ENCODE results near the gene ZNF276.
A peak's percentile ranks its signal among the peaks of the same experiment; 100 is the strongest.
"Not testable (repeated sequence)": the region's sequence is repeated elsewhere in the genome, so short reads cannot be mapped to it uniquely, and the experiment has no call there.

ZNF276 gene, protein sequence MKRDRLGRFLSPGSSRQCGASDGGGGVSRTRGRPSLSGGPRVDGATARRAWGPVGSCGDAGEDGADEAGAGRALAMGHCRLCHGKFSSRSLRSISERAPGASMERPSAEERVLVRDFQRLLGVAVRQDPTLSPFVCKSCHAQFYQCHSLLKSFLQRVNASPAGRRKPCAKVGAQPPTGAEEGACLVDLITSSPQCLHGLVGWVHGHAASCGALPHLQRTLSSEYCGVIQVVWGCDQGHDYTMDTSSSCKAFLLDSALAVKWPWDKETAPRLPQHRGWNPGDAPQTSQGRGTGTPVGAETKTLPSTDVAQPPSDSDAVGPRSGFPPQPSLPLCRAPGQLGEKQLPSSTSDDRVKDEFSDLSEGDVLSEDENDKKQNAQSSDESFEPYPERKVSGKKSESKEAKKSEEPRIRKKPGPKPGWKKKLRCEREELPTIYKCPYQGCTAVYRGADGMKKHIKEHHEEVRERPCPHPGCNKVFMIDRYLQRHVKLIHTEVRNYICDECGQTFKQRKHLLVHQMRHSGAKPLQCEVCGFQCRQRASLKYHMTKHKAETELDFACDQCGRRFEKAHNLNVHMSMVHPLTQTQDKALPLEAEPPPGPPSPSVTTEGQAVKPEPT

DNA sequence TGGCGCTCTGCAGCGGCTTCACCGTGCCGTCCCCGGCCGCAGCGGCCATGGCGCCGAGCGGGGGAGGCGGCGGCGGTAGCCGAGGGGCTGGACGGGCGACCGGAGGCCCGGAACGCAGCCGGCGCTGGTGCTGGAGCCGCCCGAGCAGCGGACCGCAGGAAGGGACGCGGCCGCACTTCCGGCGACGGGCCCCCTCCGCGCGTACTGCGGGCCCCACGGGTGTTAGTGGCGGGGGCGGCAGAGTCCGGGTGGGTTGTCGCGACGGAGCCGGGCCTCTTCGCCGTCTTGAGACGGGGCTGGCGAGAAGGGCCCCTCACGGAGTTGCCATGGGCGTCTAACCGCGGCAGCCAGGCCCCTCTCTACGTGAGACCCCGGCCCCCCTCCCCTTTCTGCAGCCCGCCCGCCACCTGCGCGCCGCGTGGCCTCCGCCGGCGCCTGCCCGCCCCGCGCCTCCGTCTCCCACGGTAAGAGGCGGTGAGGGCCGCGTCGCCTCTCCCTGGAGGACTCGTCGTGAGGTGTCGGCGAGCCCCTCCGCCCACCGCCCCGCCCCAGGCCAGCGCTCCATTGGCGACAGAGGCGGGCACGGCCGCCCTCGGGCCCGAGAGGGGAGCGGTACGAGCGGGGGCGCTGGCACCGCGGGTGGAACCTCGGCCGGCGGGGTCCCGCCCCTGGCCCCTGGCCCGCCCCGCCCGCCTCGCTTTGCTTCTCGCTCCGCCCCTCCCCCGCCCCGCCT lies at the start of gene ZNF276, which contains the start of gene VPS9D1:
TSS of gene ZNF276 (plus strand) at position 725 of the 733 bp plus-strand sequence. CDS start 104 bp downstream, outside the sequence.
TSS of gene VPS9D1 (minus strand) at position 86 of the 733 bp plus-strand sequence. CDS start at position 49, 37 bp downstream.
- Histone ChIP-seq H3K4me1 (ENCODE audit: control insufficient read depth, low read depth, low read length) (no peaks in the 10 kb centered on the region), H3K9ac (ENCODE audit: low read length) (peak within 1 kb of the TSS; percentile 50), H3K27me3 (ENCODE audit: control insufficient read depth, insufficient read depth, low read length) (peaks cover 45% of the 10 kb centered on the region), H3K27ac (ENCODE audit: low read length) (no peak within 1 kb of the TSS), H3K4me3 (ENCODE audit: low read length) (peak within 1 kb of the TSS; percentile 66), H3K9me3 (ENCODE audit: control insufficient read depth, low read depth, low read length) (no peaks in the 10 kb centered on the region), H3K36me3 (ENCODE audit: control insufficient read depth, low read depth, low read length) (peaks cover 5% of the 10 kb centered on the region)

DNA sequence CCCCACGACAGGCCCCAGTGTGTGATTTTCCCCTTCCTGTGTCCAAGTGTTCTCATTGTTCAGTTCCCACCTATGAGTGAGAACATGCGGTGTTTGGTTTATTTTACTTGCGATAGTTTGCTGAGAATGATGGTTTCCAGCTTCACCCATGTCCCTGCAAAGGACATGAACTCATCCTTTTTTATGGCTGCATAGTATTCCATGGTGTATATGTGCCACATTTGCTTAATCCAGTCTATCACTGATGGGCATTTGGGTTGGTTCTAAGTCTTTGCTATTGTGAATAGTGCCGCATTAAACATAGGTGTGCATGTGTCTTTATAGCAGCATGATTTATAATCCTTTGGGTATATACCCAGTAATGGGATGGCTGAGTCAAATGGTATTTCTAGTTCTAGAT lies 49.8 kb upstream of the ZNF276 start:
- not testable (repeated sequence) for H3K4me1 ChIP-seq (ENCODE audit: control insufficient read depth, low read depth, low read length); H3K9me3 ChIP-seq (ENCODE audit: control insufficient read depth, low read depth, low read length); H3K9ac ChIP-seq (ENCODE audit: low read length); H3K4me3 ChIP-seq (ENCODE audit: low read length); H3K27ac ChIP-seq (ENCODE audit: low read length); H3K36me3 ChIP-seq (ENCODE audit: control insufficient read depth, low read depth, low read length); H3K27me3 ChIP-seq (ENCODE audit: control insufficient read depth, insufficient read depth, low read length)

DNA sequence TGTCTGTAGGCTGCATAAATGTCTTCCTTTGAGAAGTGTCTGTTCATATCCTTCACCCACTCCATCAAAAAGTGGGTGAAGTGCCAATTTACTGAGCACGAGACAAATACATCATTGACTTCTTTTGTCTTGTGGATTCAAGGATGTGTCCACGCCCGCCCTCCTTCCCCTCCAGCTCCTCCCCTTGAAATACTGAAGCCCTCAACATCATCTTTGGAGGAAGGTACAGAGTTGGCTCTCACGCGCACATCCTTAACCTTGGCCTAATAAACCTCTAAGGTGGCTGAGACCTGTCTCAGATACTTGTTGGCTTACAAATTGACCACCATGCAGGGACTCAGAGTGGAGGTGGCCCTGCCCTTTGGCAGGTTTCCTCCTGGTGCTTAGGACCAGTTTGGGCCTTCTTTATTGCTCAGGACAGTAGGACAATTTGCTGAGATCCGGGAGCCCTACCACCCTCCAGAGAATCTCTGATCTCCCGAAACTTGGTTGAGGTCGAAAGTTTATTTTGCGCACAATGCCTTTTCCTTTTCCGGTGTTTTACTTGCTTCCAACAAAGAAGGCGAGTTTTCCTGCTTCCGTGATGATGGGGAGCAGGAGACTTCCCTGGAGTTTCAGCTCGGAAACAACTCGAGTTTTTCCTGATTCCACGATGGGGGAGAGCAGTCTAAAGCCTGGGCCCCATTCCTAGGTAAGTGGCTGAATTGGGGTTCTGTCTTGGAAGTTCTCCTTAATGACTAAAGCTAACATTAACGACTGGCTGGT lies 49.0 kb upstream of the ZNF276 start:
- Histone ChIP-seq H3K4me1 (ENCODE audit: control insufficient read depth, low read depth, low read length) (no peaks in the 10 kb centered on the region), H3K27ac (ENCODE audit: low read length) (no peak overlapping the region), H3K4me3 (ENCODE audit: low read length) (no peak overlapping the region), H3K9me3 (ENCODE audit: control insufficient read depth, low read depth, low read length) (no peaks in the 10 kb centered on the region), H3K36me3 (ENCODE audit: control insufficient read depth, low read depth, low read length) (no peaks in the 10 kb centered on the region), H3K27me3 (ENCODE audit: control insufficient read depth, insufficient read depth, low read length) (no peaks in the 10 kb centered on the region), H3K9ac (ENCODE audit: low read length) (no peak overlapping the region)

DNA sequence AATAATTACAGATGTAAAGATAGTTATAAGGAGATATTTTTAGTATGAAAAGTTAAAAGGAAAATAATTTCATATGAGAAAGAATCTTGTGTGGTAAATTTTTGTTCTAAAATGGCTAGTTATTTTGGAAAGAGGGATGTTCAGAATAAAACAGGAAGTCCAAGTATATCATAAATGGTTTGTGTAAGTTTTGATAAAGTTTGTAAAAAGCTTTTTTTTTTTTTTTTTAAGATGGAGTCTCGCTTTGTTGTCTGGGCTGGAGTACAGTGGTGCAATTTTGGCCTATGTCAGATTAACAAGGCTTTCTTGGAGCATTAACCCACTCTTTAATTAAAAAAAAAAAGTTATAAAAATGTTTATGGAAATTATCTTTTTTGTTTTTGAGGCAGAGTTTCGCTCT lies 43.1 kb upstream of the ZNF276 start:
- Histone ChIP-seq H3K27me3 (ENCODE audit: control insufficient read depth, insufficient read depth, low read length) (no peaks in the 10 kb centered on the region), H3K4me1 (ENCODE audit: control insufficient read depth, low read depth, low read length) (no peaks in the 10 kb centered on the region), H3K9ac (ENCODE audit: low read length) (no peak overlapping the region), H3K36me3 (ENCODE audit: control insufficient read depth, low read depth, low read length) (no peaks in the 10 kb centered on the region), H3K4me3 (ENCODE audit: low read length) (no peak overlapping the region), H3K27ac (ENCODE audit: low read length) (no peak overlapping the region), H3K9me3 (ENCODE audit: control insufficient read depth, low read depth, low read length) (peaks cover 9% of the 10 kb centered on the region)

DNA sequence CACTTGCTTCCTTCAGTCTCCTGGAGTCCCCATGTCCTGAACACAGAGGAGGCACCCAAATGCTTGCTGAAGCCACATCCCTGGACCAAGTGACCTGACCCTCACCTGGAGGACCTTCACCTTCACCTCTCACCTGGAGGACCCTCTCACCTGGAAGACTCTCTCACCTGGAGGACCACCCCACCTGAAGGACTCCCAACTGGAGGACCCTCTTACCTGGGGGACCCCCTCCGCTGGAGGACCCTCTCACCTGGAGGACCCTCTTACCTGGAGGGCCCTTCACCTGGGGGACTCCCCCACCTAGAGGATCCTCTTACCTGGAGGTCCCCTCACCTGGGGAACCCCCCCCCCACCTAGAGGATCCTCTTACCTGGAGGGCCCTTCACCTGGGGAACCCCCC lies 35.4 kb upstream of the ZNF276 start:
- no peak overlapping the region for H3K9ac ChIP-seq (ENCODE audit: low read length)
- H3K4me3 ChIP-seq (ENCODE audit: low read length) = no peak overlapping the region
- no peak overlapping the region for H3K27ac ChIP-seq (ENCODE audit: low read length)
- H3K36me3 ChIP-seq (ENCODE audit: control insufficient read depth, low read depth, low read length) = peaks cover 5% of the 10 kb centered on the region
- H3K4me1 ChIP-seq (ENCODE audit: control insufficient read depth, low read depth, low read length) = no peaks in the 10 kb centered on the region
- H3K27me3 ChIP-seq (ENCODE audit: control insufficient read depth, insufficient read depth, low read length) = no peaks in the 10 kb centered on the region
- peaks cover 3% of the 10 kb centered on the region for H3K9me3 ChIP-seq (ENCODE audit: control insufficient read depth, low read depth, low read length)

DNA sequence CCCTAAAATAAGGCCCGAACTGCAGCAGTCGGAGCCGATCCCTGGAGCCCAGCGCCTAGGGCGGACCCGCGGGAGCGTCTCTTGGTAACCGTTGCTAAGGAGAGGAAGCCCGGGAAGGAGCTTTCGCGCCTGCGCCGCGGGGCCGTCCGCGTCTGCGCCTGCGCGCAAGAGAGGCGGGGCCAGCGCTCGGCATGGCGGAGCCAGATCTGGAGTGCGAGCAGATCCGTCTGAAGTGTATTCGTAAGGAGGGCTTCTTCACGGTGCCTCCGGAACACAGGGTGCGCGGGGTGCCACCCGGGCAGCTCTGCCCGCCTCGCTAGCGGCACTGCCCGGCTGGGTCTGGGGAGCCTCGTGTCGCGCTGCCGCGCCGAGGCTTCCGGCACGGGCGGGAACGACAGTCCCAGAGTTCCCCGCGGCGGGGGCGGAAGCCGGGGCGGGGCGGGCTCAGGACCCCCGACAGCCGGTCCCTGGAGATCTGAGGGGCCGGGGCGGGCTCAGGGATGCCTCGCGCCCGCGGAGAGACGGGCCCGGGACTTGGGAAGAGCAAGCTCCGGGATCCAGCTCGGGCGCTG lies 34.7 kb upstream of the ZNF276 start, which contains the start of gene CDK10:
TSS of gene CDK10 (plus strand) at position 170 of the 572 bp plus-strand sequence. CDS start at position 192, 22 bp downstream.
- Histone ChIP-seq H3K27me3 (ENCODE audit: control insufficient read depth, insufficient read depth, low read length) (no peaks in the 10 kb centered on the region), H3K4me3 (ENCODE audit: low read length) (peak within 1 kb of the TSS; percentile 85), H3K4me1 (ENCODE audit: control insufficient read depth, low read depth, low read length) (no peaks in the 10 kb centered on the region), H3K9ac (ENCODE audit: low read length) (peak within 1 kb of the TSS; percentile 83), H3K9me3 (ENCODE audit: control insufficient read depth, low read depth, low read length) (peaks cover 3% of the 10 kb centered on the region), H3K27ac (ENCODE audit: low read length) (peak within 1 kb of the TSS; percentile 56), H3K36me3 (ENCODE audit: control insufficient read depth, low read depth, low read length) (peaks cover 10% of the 10 kb centered on the region)

DNA sequence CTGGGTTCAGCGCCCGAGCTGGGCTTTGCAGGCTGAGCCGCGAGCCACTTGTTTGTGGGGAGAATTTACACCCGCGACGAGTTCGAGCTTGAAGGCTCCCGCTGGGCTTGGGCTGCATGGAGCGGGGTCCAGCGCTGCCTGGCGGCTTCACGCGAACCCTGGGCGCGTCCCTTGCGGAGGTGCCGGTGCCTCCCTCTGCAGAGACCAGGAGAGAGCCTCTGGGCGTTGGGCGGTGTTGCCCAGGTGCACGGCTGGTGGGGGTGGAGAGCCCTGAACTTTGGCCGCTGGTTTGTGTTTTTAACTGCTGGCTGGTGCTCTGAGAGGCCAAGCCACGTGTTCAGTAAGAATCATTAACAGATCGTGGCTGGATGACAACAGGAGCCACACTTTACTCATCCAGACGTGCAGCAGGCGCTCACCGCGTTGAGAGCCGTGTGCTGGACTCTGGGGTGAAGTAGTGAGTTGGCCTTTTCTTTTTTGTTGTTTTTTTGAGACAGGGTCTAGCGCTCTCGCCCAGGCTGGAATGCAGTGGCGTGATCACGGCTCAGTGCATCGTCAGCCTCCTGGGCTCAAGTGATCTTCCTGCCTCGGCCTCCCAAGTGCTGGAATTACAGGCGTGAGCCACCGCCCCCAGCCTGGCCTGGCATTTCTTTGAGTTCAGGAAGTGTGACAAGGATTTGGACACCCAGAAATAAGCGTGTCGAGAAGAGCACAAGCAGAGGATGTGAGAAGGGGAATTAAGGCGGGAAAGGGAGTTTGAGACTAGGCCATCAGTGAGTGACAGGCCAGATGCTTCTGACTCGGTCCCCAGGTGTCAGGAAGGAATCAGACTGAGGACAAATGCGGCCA lies 34.0 kb upstream of the ZNF276 start:
- Histone ChIP-seq H3K4me3 (ENCODE audit: low read length) (peak overlapping the region; percentile 85), H3K27me3 (ENCODE audit: control insufficient read depth, insufficient read depth, low read length) (no peaks in the 10 kb centered on the region), H3K9ac (ENCODE audit: low read length) (peak overlapping the region; percentile 83), H3K4me1 (ENCODE audit: control insufficient read depth, low read depth, low read length) (no peaks in the 10 kb centered on the region), H3K27ac (ENCODE audit: low read length) (peak overlapping the region; percentile 56), H3K36me3 (ENCODE audit: control insufficient read depth, low read depth, low read length) (peaks cover 17% of the 10 kb centered on the region), H3K9me3 (ENCODE audit: control insufficient read depth, low read depth, low read length) (peaks cover 3% of the 10 kb centered on the region)

DNA sequence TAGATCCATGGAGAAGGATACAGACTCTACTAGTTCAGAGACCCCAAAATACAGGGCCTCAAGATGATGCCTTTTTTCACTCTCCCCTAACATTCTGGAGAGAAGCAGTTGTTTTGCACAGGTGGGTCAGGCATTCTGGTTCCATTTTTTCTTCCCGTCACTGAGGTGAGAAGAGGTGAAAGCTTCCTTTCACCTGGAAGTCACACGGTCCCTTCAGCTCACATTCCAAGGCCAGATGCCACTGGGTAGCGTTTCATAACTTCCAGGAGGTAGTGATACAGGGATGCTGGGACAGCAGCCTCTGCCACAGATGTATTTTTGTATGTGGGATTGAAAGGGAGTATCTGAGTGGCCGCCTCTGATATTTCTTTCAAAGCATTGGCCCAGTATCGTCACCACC lies 32.9 kb upstream of the ZNF276 start:
- Histone ChIP-seq H3K9me3 (ENCODE audit: control insufficient read depth, low read depth, low read length) (peaks cover 3% of the 10 kb centered on the region), H3K9ac (ENCODE audit: low read length) (no peak overlapping the region), H3K27ac (ENCODE audit: low read length) (no peak overlapping the region), H3K27me3 (ENCODE audit: control insufficient read depth, insufficient read depth, low read length) (no peaks in the 10 kb centered on the region), H3K4me3 (ENCODE audit: low read length) (no peak overlapping the region), H3K4me1 (ENCODE audit: control insufficient read depth, low read depth, low read length) (no peaks in the 10 kb centered on the region), H3K36me3 (ENCODE audit: control insufficient read depth, low read depth, low read length) (peaks cover 24% of the 10 kb centered on the region)

DNA sequence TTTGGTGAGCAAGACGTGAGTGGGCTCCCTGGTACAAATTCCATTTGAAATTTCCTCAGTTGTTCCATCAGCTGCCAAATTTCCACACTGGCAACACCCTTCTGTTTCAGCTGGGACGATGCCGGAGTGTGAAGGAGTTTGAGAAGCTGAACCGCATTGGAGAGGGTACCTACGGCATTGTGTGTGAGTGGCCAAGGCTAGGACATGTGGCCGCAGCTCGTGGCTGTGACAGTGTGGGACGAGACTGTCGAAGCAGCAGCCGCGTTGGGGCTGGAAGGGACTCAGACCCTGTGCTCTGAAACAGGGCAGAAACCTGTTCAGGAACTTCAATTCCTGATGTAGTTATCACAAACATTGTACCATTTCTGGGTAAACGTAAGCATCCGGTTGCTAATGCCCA lies 32.2 kb upstream of the ZNF276 start:
- Histone ChIP-seq H3K4me3 (ENCODE audit: low read length) (no peak overlapping the region), H3K36me3 (ENCODE audit: control insufficient read depth, low read depth, low read length) (peaks cover 29% of the 10 kb centered on the region), H3K27me3 (ENCODE audit: control insufficient read depth, insufficient read depth, low read length) (no peaks in the 10 kb centered on the region), H3K27ac (ENCODE audit: low read length) (no peak overlapping the region), H3K9me3 (ENCODE audit: control insufficient read depth, low read depth, low read length) (peaks cover 3% of the 10 kb centered on the region), H3K9ac (ENCODE audit: low read length) (no peak overlapping the region), H3K4me1 (ENCODE audit: control insufficient read depth, low read depth, low read length) (no peaks in the 10 kb centered on the region)

DNA sequence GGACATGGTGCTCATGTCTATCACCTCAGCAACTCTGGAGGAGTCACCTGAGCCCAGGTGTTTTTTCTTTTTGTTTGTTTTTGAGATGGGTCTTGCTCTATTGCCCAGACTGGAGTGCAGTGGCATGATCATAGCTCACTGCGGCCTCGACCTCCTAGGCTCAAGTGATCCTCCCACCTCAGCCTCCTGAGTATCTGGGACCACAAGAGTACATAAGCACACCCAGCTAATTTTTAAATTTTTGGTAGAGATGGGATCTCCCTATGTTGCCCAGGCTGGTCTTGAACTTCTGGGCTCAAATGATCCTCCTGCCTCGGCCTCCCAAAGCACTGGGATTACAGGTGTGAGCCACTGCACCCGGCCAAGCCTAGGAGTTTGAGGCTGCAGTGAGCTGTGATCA lies 31.7 kb upstream of the ZNF276 start:
- H3K27me3 ChIP-seq (ENCODE audit: control insufficient read depth, insufficient read depth, low read length); H3K27ac ChIP-seq (ENCODE audit: low read length); H3K9ac ChIP-seq (ENCODE audit: low read length); H3K4me1 ChIP-seq (ENCODE audit: control insufficient read depth, low read depth, low read length); H3K4me3 ChIP-seq (ENCODE audit: low read length); H3K9me3 ChIP-seq (ENCODE audit: control insufficient read depth, low read depth, low read length): not testable (repeated sequence)
- peaks cover 29% of the 10 kb centered on the region for H3K36me3 ChIP-seq (ENCODE audit: control insufficient read depth, low read depth, low read length)

Measured in iPS-18a (cell line).